ENCODE results near the gene UBAP1L. TPM values are rescaled to one million over a fixed set of nuclear protein-coding genes. Genes with fewer than 3 reads are reported as not detected.

UBAP1L gene
- total RNA-seq, 2 experiments from 2014 or later: 3.5 to 4.2 TPM

DNA sequence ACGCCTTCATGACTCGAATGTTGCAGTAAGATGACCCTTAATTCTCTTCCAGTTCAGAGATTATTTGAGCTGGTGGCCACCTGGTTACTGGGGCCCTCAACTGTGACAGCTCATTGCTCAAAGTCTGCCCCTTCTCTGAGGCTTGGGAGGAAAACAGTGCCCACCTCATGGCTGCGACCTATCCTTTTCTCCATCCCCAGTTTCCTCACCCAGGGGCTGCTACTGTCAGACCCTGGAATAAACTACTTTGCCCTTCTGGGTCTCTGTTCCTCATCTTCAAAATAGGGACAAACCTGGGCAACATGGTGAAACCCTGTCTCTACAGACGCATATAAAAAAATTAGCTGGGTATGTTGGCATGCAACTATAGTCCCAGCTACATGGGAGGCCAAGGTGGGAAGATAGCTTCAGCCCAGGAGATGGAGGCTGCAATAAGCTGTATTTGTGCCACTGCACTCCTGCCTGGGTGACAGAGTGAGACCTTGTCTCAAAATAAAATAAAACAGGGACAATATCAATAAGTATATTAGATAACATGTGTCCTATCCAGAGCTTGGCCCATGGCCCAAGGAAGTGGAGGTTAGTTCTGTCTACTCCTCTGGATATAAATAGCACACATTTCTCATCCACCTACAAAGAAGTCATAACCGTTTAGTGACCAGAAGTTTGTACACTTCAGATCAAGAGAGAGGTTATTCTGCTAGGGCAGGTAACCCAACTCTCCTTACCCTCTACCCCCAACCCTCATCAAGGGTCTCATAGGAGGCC, 45.0 kb downstream of the UBAP1L start:
- Mint-ChIP-seq H3K4me3 (no peak overlapping the region), H3K27me3 (ENCODE audit: low read depth) (peaks cover 39% of the 10 kb centered on the region), H3K27ac (no peak overlapping the region), H3K9me3 (ENCODE audit: insufficient read depth) (no peaks in the 10 kb centered on the region), H3K36me3 (ENCODE audit: low read depth) (no peaks in the 10 kb centered on the region), H3K4me1 (ENCODE audit: low read depth) (peaks cover 2% of the 10 kb centered on the region)
- DNase-seq: no peak
- ChIA-PET CTCF (interaction anchor here (1.2 to 2.4 kb wide), 5 partner anchors 13 to 36 kb away, joined by 3 to 8 read pairs (median 5); no protein-coding TSS in a partner anchor), POLR2A (no interaction called here)
- ATAC-seq: no peak

DNA sequence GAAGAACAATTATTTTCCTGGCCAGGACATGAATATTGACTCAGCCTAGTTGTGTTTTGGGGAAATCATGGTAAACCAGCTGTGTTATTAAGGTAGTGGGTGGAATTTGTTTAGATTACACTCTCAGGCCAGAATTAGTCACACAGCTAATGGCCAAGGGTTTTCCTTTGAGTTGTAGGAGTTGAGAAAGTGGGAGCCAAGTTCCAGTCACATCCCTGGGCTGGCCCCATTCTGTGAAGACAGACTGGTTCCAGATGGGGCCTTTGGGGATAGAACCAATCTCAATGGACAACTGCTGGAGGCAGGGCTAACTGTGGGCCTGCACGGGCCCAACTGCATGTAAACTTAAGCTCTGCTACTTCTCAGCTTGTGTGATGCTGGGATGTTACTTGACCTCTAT, 45.8 kb downstream of the UBAP1L start:
- no peak overlapping the region for H3K27ac Mint-ChIP-seq
- H3K27me3 Mint-ChIP-seq (ENCODE audit: low read depth): peaks cover 39% of the 10 kb centered on the region
- no peaks in the 10 kb centered on the region for H3K36me3 Mint-ChIP-seq (ENCODE audit: low read depth)
- no peaks in the 10 kb centered on the region for H3K9me3 Mint-ChIP-seq (ENCODE audit: insufficient read depth)
- POLR2A ChIA-PET: no interaction called here
- DNase-seq: no peak
- H3K4me1 Mint-ChIP-seq (ENCODE audit: low read depth): peaks cover 2% of the 10 kb centered on the region
- no peak overlapping the region for H3K4me3 Mint-ChIP-seq
- ATAC-seq: no peak
- CTCF ChIA-PET: interaction anchor here (0.9 to 2.4 kb wide), 4 partner anchors 15 to 35 kb away, joined by 3 to 8 read pairs (median 6); no protein-coding TSS in a partner anchor

DNA sequence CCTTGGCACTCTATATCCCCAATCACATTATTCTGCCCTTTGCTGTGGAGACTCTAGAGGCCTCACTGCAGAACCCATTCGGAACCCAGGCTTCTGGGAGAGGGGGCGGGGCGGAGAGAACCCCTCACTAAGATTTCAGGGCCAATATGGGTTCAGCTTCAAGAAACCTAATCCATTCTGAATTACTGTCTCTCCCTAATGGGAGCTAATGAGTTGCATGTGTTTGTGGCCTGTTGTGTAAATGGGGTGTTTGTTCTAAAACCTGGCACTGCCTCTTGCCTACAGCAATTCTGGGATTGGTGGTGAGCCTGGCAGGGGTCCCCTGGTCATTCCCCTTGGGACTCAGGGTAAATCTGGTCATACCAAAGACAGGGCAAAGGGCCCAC, 46.6 kb downstream of the UBAP1L start:
- peaks cover 2% of the 10 kb centered on the region for H3K4me1 Mint-ChIP-seq (ENCODE audit: low read depth)
- peaks cover 39% of the 10 kb centered on the region for H3K27me3 Mint-ChIP-seq (ENCODE audit: low read depth)
- no peak for ATAC-seq
- POLR2A ChIA-PET: no interaction called here
- DNase-seq: no peak
- H3K4me3 Mint-ChIP-seq: no peak overlapping the region
- CTCF ChIA-PET: interaction anchor here (0.7 to 2.4 kb wide), 5 partner anchors 9 to 34 kb away, joined by 3 to 8 read pairs (median 6); no protein-coding TSS in a partner anchor
- H3K9me3 Mint-ChIP-seq (ENCODE audit: insufficient read depth): no peaks in the 10 kb centered on the region
- H3K36me3 Mint-ChIP-seq (ENCODE audit: low read depth): no peaks in the 10 kb centered on the region
- no peak overlapping the region for H3K27ac Mint-ChIP-seq

DNA sequence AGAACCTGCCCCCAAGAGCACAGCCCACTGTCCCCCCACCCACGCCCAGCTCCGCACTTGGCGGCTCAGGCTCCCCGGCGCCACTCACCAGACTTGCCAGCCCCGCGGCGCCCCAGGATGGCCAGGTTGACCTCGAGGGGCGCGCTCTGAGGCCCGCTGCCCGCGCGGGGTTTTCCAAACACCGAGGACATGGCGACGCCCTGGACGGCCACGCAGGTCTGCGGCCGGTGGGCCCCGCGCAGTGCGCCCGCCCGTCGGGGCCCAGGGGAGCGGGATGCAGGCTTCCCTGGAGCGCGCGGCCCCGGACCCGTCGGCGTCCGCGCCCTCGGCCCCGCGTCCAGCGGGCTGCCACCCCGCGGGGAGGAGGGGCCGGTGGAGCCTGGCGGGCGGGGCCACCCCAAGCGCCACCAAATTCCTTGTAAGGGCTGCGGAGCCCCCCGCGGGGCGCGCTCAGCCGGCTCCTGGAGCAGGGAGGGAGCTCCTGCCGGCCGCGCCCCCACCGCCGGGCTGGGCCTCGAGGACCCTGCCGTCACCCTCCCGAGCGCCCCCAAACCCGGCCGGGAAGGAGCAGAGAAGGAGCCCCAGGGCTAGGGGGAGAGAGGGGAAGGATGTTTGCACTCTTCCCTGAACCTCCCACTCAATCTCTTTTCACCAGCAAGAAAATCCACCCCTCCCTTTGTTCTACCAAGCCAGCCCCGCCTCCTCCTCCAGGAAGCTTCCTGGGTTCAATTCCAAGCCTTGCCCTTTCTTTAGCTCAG, 47.2 kb downstream of the UBAP1L start, which contains the start of gene RASL12:
TSS of gene RASL12 (minus strand) at position 347 of the 758 bp plus-strand sequence. CDS start at position 191, 156 bp downstream.
- Mint-ChIP-seq H3K36me3 (ENCODE audit: low read depth) (no peaks in the 10 kb centered on the region), H3K9me3 (ENCODE audit: insufficient read depth) (no peaks in the 10 kb centered on the region), H3K4me3 (no peak within 1 kb of the TSS), H3K27me3 (ENCODE audit: low read depth) (peaks cover 42% of the 10 kb centered on the region), H3K4me1 (ENCODE audit: low read depth) (peaks cover 2% of the 10 kb centered on the region), H3K27ac (no peak within 1 kb of the TSS)
- ChIA-PET CTCF (interaction anchor here (0.7 to 2.4 kb wide), 3 partner anchors 10 to 13 kb away, joined by 3 to 8 read pairs (median 6); no protein-coding TSS in a partner anchor), POLR2A (no interaction called here)
- DNase-seq: no peak
- ATAC-seq: no peak

DNA sequence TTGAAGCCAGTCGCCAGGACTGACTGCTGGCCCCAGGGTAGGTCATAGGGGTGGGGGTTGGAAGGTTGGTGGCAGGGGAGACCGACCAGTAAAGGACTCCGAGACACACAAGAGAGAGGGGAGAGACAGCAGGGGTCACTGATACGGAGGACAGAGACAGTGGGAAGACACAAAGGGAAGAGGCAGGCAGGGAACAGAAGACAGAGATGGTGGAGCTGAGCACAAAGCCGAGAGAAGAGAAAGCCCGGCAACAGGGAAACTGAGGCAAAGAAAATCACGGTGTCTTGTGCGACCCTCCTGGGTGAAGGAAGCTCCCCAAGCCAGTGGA, 47.7 kb downstream of the UBAP1L start:
- POLR2A ChIA-PET: no interaction called here
- Mint-ChIP-seq H3K4me3 (no peak overlapping the region), H3K9me3 (ENCODE audit: insufficient read depth) (no peaks in the 10 kb centered on the region), H3K4me1 (ENCODE audit: low read depth) (peaks cover 2% of the 10 kb centered on the region), H3K27me3 (ENCODE audit: low read depth) (peaks cover 42% of the 10 kb centered on the region), H3K36me3 (ENCODE audit: low read depth) (no peaks in the 10 kb centered on the region), H3K27ac (no peak overlapping the region)
- DNase-seq (no peak), ATAC-seq (no peak)
- CTCF ChIA-PET: interaction anchor here (1.2 to 2.2 kb wide), 2 partner anchors 11 to 12 kb away, joined by 8 to 10 read pairs; no protein-coding TSS in a partner anchor

DNA sequence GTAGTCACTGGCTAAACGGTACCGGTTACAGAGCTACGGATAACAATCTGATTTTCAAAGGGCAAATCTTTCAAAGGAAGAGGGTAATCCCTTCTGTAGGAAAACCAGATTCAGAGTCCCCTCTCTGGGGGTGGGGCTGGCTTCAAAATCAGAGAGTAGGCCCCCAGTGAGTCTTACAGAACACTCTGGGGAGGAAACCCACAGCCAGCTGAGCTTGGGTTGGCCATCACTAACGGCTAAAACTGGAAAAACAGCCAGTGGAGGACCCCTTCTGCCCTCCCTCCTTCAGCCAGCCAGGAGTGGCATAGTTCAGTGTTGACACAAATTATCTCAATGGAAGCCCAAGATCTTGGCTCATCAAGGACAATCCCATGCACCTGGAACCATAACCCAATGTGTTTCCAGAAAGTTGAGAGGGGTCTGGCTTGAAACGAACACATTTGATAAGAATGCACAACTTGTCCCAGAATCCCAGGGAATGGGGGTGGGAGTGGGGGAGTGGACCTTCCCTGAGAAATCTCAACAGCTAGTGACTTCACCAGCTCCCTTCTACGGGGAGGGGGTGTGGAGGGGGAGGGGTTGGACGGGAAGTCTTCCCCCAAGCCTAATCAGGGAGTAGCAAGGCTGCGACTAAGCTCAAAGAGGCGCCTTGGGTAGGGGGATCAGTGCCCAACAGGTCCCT, 48.2 kb downstream of the UBAP1L start:
- ATAC-seq (no peak), DNase-seq (no peak)
- Mint-ChIP-seq H3K27ac (no peak overlapping the region), H3K36me3 (ENCODE audit: low read depth) (no peaks in the 10 kb centered on the region), H3K4me1 (ENCODE audit: low read depth) (no peaks in the 10 kb centered on the region), H3K4me3 (no peak overlapping the region), H3K27me3 (ENCODE audit: low read depth) (peaks cover 42% of the 10 kb centered on the region), H3K9me3 (ENCODE audit: insufficient read depth) (no peaks in the 10 kb centered on the region)
- POLR2A ChIA-PET: no interaction called here
- CTCF ChIA-PET: interaction anchor here (0.9 to 2.2 kb wide), 2 partner anchors 11 to 45 kb away, joined by 3 to 10 read pairs; no protein-coding TSS in a partner anchor

DNA sequence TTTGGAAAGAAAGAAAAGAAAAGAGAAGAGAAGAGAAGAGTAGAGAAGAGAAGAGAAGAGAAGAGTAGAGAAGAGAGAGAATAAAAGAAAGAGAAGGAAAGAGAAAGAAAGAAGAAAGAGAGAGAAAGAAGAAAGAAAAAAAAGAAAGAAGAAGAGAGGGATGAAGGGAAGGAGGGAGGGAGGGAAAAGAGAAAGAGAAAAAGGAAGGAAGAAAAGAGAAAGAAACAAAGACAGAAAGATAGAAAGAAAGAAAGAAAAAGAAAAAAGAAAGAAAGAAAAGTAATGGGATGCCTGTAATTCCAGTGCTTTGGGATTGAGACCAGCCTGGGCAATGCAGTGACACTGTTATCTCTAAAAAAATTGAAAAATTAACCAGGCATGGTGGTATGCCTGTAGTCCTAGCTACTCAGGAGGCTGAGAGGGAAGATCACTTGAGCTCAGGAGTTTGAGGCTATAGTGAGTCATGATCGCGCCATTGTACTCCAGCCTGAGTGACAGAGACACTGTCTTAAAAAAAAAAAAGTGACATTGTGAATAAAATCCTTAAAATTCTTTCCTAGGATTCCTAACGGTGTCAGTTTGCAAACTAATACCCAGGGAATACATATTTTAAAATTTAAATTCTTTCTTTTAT, 48.9 kb downstream of the UBAP1L start:
- DNase-seq: no peak
- CTCF ChIA-PET: interaction anchor here (0.9 to 2.2 kb wide), 2 partner anchors 10 to 44 kb away, joined by 3 to 10 read pairs; no protein-coding TSS in a partner anchor
- no peak overlapping the region for H3K27ac Mint-ChIP-seq
- H3K36me3 Mint-ChIP-seq (ENCODE audit: low read depth): no peaks in the 10 kb centered on the region
- no peak for ATAC-seq
- POLR2A ChIA-PET: interaction anchor here (0.6 kb wide), 1 partner anchor 508 kb away, joined by 4 read pairs; no protein-coding TSS in a partner anchor
- H3K4me3 Mint-ChIP-seq: no peak overlapping the region
- H3K4me1 Mint-ChIP-seq (ENCODE audit: low read depth): no peaks in the 10 kb centered on the region
- H3K27me3 Mint-ChIP-seq (ENCODE audit: low read depth): peaks cover 42% of the 10 kb centered on the region
- H3K9me3 Mint-ChIP-seq (ENCODE audit: insufficient read depth): no peaks in the 10 kb centered on the region

DNA sequence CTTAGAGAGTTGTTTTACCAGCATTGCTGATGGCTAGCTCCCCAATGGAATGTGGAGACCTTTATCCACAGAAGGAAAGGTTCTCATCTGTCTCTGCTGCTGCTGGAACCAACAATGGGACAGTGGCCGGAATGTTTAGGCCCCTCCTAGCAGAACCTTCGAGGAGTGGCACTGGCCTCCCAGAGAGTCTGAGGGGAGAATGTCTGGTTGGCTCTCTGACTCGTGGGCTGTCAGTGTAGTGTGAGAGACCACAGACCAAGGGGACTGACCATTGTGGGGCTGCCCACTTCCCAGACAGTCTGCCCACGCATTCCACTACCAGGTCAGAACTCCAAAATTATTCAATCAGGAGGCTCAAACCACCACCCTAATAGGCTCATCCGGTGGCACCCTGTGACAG, 52.3 kb downstream of the UBAP1L start:
- ChIA-PET POLR2A (no interaction called here), CTCF (interaction anchor here (1.1 to 1.4 kb wide), 2 partner anchors 12 to 14 kb away, joined by 3 read pairs; partner anchors contain the start of gene KBTBD13)
- H3K4me1 Mint-ChIP-seq (ENCODE audit: low read depth): no peaks in the 10 kb centered on the region
- ATAC-seq: no peak
- H3K4me3 Mint-ChIP-seq: no peak overlapping the region
- DNase-seq: no peak
- H3K9me3 Mint-ChIP-seq (ENCODE audit: insufficient read depth): no peaks in the 10 kb centered on the region
- H3K27me3 Mint-ChIP-seq (ENCODE audit: low read depth): peaks cover 27% of the 10 kb centered on the region
- no peak overlapping the region for H3K27ac Mint-ChIP-seq
- H3K36me3 Mint-ChIP-seq (ENCODE audit: low read depth): no peaks in the 10 kb centered on the region

DNA sequence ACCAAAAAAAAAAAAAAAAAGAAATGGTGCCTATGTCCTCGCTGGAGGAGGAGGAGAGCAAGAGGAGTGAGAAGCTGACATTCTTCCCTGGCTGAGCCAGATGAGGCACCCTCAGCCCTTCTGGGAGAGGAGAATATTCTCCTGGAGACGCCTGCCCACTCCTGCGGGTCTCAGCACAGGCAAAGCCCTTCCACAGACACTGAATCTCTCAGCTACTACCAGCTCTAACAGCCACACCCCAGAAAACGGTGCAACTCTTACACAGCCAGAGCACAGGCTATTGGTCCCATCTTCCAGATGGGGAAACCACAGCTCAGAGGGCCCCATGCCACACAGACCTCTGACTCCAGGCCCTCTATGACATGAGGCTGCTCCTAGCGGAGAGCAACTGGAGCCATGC, 52.9 kb downstream of the UBAP1L start:
- Mint-ChIP-seq H3K36me3 (ENCODE audit: low read depth) (no peaks in the 10 kb centered on the region), H3K9me3 (ENCODE audit: insufficient read depth) (no peaks in the 10 kb centered on the region), H3K4me1 (ENCODE audit: low read depth) (no peaks in the 10 kb centered on the region), H3K27me3 (ENCODE audit: low read depth) (peaks cover 22% of the 10 kb centered on the region), H3K4me3 (no peak overlapping the region), H3K27ac (no peak overlapping the region)
- no peak for DNase-seq
- POLR2A ChIA-PET: no interaction called here
- ATAC-seq: no peak
- CTCF ChIA-PET: interaction anchor here (1.1 to 1.4 kb wide), 2 partner anchors 12 to 15 kb away, joined by 3 read pairs; partner anchors contain the start of gene KBTBD13

DNA sequence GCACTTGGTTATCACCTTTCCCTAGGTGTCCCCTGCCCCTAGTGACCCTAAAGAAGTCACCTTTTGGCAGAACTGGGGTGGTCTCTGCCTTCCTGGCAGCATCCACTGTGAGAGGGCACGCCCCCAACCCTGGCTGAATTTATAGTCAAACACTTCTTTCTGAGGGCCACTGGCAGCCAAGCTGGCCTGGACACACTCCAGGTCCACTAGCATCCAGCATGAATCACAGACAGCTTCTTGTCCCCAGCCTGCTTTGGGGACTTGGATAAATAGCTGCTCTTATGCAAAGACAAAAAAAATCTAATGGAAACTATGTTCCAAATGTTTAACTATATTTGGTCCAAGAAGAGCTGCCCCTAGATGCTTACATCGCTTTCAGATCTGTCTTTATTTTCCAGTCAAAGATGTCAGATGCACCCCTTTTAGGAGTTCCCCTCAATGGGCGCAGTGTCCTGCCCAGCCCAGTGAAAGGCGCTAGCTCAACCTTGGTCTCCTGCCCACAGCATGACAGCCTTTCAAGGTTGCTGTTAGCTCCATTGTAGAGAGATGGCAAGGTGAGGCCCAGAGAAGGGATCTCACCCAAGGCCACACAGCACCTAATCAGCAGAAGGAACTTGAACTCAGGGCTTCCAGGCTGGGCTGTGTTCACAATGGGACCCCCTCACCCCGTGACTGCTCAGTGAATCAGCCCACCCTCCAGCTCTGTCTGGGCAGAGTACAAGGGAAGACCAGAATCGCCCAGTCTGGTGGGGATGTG, 54.2 kb downstream of the UBAP1L start:
- Mint-ChIP-seq H3K27me3 (ENCODE audit: low read depth) (peaks cover 10% of the 10 kb centered on the region), H3K27ac (no peak overlapping the region), H3K36me3 (ENCODE audit: low read depth) (no peaks in the 10 kb centered on the region), H3K9me3 (ENCODE audit: insufficient read depth) (no peaks in the 10 kb centered on the region), H3K4me3 (no peak overlapping the region), H3K4me1 (ENCODE audit: low read depth) (peaks cover 4% of the 10 kb centered on the region)
- POLR2A ChIA-PET: no interaction called here
- DNase-seq: no peak
- no peak for ATAC-seq
- CTCF ChIA-PET: interaction anchor here (1.2 kb wide), 1 partner anchor 18 kb away, joined by 3 read pairs; no protein-coding TSS in a partner anchor
